ENCODE results near the gene IL27RA. TPM values are rescaled to one million over a fixed set of nuclear protein-coding genes. Genes with fewer than 3 reads are reported as not detected.

IL27RA gene
- total RNA-seq, 1 experiment from 2014 or later: 13.6 TPM

DNA sequence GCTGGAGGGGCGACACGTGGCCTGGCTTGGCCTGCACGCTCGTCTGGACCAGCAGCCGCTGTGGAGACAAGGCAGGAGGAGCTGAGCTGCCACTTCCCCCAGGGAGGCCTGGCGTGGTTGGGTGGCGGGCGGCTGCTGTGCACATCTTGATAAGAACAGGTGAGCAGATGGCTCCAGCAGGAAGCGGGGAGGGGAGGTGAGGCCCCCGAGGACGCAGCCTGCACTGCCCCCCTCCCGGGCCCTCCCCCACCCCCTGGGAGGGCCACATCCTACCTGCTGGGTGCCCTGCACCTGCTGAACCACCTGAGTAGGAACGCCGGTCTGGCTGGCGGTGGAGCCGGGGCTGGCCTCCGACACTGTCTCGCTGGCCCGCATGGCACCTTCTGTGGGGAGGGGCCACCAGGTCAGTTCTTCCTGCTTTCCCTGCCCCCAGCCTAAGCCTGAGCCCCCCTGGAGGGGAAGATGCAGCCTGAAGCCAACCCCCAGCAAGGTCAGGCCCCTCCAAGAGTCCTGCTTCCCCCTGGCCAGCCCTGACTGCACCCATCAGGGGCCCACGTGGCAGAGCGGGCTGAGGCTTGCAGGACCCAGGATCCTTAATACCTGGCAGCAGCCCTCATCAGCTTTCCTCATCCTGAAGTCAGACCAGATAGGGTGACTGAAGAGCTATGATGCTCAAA lies 48.2 kb upstream of the IL27RA start:
- Histone ChIP-seq H2AK5ac (ENCODE audit: insufficient read length, low read length) (no peak overlapping the region), H3K18ac (ENCODE audit: insufficient read length, low read depth, low read length) (no peak overlapping the region), H3K27ac (ENCODE audit: insufficient read length, low read depth, low read length) (no peak overlapping the region), H3K9ac (ENCODE audit: extremely low read depth, insufficient read length, low read length) (no peak overlapping the region), H2BK5ac (ENCODE audit: insufficient read length, low read length) (no peak overlapping the region), H4K20me1 (ENCODE audit: control insufficient read depth, insufficient read depth, insufficient read length) (no peaks in the 10 kb centered on the region), H2BK12ac (ENCODE audit: insufficient read length, low read depth, low read length) (no peak overlapping the region), H3K4ac (ENCODE audit: low read depth, low read length) (no peak overlapping the region), H4K5ac (ENCODE audit: insufficient read length, low read depth, low read length) (no peak overlapping the region), H2AFZ (ENCODE audit: low read length) (no peak overlapping the region), H3K27me3 (ENCODE audit: insufficient read depth, low read length) (no peaks in the 10 kb centered on the region), H2BK20ac (ENCODE audit: low read depth, low read length, poor library complexity, severe bottlenecking) (no peak overlapping the region), H3K56ac (ENCODE audit: insufficient read length, low read depth, low read length) (no peak overlapping the region), H3K4me1 (ENCODE audit: insufficient read depth, low read length) (peaks cover 3% of the 10 kb centered on the region; the same call in 1 of the 2 replicates), H2BK15ac (ENCODE audit: low read depth, low read length) (no peak overlapping the region), H3K79me2 (ENCODE audit: insufficient read depth, low read length) (no peaks in the 10 kb centered on the region), H3K23me2 (ENCODE audit: insufficient read length, low read depth, low read length, poor library complexity, severe bottlenecking) (no peaks in the 10 kb centered on the region), H3K9me3 (ENCODE audit: control insufficient read depth, low read depth, low read length) (no peaks in the 10 kb centered on the region), H3K4me2 (ENCODE audit: insufficient read depth, insufficient read length, low read length) (no peak overlapping the region), H2BK120ac (ENCODE audit: low read depth, low read length, poor library complexity, severe bottlenecking) (no peak overlapping the region), H3K79me1 (ENCODE audit: insufficient read depth, low read depth, low read length, poor library complexity, severe bottlenecking) (no peaks in the 10 kb centered on the region), H3K14ac (ENCODE audit: insufficient read depth, low read length) (peak overlapping the region; percentile 13; the same call in 1 of the 2 replicates), H3T11ph (ENCODE audit: low read length) (no peak overlapping the region), H4K8ac (replicated peaks; ENCODE audit: insufficient read length, low read depth, low read length) (no peak overlapping the region), H4K91ac (ENCODE audit: insufficient read length, low read depth, low read length) (no peak overlapping the region), H3K23ac (ENCODE audit: insufficient read length, low read depth, low read length) (no peak overlapping the region)
- Mint-ChIP-seq H3K9me3 (no peaks in the 10 kb centered on the region; a peak in 1 of 5 replicates), H3K4me3 (no peak overlapping the region), H3K27ac (no peak overlapping the region), H3K4me1 (peaks cover 37 to 49% of the 10 kb centered on the region in 2 experiments), H3K36me3 (ENCODE audit: insufficient read depth in 1 of 3, low read depth in 3 of 3) (no peaks in the 10 kb centered on the region; a peak in 2 of 7 replicates), H3K27me3 (ENCODE audit: low read depth) (no peaks in the 10 kb centered on the region)
- no peak for DNase-seq
- whole genome bisulfite sequencing (ENCODE audit: extremely low coverage, insufficient read length, low lambda C conversion rate): no CpG with 5 or more reads among the region's 21 CpGs
- TF ChIP-seq, protein P1, sequence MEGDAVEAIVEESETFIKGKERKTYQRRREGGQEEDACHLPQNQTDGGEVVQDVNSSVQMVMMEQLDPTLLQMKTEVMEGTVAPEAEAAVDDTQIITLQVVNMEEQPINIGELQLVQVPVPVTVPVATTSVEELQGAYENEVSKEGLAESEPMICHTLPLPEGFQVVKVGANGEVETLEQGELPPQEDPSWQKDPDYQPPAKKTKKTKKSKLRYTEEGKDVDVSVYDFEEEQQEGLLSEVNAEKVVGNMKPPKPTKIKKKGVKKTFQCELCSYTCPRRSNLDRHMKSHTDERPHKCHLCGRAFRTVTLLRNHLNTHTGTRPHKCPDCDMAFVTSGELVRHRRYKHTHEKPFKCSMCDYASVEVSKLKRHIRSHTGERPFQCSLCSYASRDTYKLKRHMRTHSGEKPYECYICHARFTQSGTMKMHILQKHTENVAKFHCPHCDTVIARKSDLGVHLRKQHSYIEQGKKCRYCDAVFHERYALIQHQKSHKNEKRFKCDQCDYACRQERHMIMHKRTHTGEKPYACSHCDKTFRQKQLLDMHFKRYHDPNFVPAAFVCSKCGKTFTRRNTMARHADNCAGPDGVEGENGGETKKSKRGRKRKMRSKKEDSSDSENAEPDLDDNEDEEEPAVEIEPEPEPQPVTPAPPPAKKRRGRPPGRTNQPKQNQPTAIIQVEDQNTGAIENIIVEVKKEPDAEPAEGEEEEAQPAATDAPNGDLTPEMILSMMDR (conservative IDR thresholded peaks at IDR 0.05): no peak
